Measurements from ENCODE around the gene FKBP1A. TPM values are rescaled to one million over a fixed set of nuclear protein-coding genes. Genes with fewer than 3 reads are reported as not detected.
A peak's percentile ranks its signal among the peaks of the same experiment; 100 is the strongest.

The FKBP1A gene
- polyA plus RNA-seq, 6 donors from 2014 or later, result 56.4 to 80.3 (median 66.4) TPM

DNA sequence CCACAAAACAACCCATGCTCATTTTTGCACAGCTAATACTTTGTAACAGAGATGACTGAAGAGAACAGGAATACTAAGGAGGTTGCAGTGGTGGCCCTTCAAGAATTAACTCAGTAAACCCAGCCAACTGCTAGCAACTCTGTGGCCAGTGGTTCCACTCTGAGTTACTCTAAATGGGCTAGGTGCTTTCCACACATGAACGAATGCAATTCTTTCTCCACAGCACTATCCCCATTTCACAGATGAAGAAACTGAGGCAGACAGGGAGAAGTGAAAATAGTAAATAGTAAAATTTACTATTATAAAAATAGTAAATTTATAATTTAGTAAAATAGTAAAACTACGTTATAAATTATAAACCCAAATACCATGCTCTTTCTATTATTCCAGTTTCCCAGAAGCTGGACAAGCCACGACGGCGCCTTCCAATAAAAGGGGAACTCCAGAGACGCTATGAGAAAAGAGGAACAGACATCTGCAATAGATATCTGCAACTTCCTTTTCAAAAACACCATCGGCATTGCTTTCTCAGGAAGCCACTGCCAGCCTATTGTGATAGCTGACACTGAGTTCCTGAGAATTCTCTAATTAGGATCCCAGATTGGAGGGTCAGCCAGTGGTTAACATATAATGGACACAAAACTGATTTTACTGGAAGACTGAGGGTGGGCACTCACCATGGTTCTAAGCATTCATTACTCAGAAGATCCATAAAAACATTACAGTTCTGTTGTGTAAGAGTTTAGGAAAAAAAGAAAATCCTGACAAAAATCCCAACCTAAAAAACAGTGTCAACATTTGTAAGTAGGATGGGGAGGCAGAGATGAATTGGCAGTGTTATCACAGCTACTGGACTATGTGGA is 16.2 kb downstream of the FKBP1A start:
- H3K27ac Mint-ChIP-seq, result peak overlapping the region; percentile 33 to 95 (median 80)
- H3K4me1 Mint-ChIP-seq, result peaks cover 64 to 78% (median 67%) of the 10 kb centered on the region in 3 donors
- ATAC-seq (ENCODE audit: low read depth in 2 of 2) (peak; percentile 96 to 97), DNase-seq (peak; percentile 47)
- H3K9me3 Mint-ChIP-seq, result no peaks in the 10 kb centered on the region
- peak overlapping the region; percentile 28 to 81 (median 71) for H3K4me3 Mint-ChIP-seq
- H3K27me3 Mint-ChIP-seq, result no peaks in the 10 kb centered on the region
- no peaks in the 10 kb centered on the region for H3K36me3 Mint-ChIP-seq

DNA sequence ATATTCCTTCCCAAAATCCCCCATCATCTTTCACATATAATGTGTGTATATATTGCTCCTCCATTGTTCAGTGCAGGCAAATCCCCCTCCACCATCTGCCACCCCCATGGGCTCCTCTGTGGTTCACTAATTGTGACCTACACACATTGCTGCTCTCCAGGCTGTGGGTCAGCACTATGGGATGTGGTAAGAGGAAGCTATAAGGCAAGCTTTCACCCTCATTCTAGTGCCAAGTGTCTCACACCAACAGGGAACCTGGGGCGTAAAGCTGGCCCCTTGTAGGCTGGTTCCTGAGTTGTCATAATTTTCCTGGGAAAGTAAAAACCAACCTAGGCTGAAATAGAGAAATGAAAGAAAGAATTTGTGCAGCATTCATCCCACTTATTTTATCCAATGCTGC is 16.8 kb downstream of the FKBP1A start:
- peak overlapping the region; percentile 33 to 95 (median 76) for H3K27ac Mint-ChIP-seq
- peak in 1 of 2 donors; percentile 23 for ATAC-seq (ENCODE audit: low read depth in 2 of 2)
- H3K36me3 Mint-ChIP-seq, result no peaks in the 10 kb centered on the region
- H3K4me1 Mint-ChIP-seq, result peaks cover 57 to 72% (median 60%) of the 10 kb centered on the region in 3 donors
- DNase-seq, result no peak
- H3K4me3 Mint-ChIP-seq, result peak overlapping the region in 5 of 8 donors; percentile 42 to 72 (median 61)
- no peaks in the 10 kb centered on the region for H3K9me3 Mint-ChIP-seq
- H3K27me3 Mint-ChIP-seq, result no peaks in the 10 kb centered on the region

DNA sequence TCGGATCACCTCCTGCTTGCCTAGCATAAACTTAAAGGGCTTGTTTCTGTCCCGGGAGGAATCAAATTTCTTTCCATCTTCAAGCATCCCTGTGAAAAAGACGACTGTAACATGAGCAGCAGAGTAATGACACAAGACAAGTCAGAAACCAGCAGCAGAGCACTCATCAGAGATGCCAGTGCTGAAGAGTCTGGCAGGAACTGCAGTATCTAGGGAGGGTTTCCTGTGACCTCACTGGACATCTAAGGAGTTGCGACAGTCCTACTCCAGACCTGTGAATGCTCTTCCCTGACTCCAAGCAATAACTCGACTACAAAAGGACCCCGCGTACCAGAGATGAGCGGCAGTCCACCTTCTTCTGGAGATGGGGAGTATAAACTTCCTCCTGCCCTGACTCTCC is 17.3 kb downstream of the FKBP1A start:
- Mint-ChIP-seq H3K27me3 (no peaks in the 10 kb centered on the region), H3K9me3 (no peaks in the 10 kb centered on the region), H3K4me1 (peaks cover 53 to 67% (median 56%) of the 10 kb centered on the region in 3 donors), H3K4me3 (peak overlapping the region in 3 of 8 donors; percentile 19 to 72 (median 57)), H3K27ac (peak overlapping the region; percentile 47 to 95 (median 76)), H3K36me3 (no peaks in the 10 kb centered on the region)
- ATAC-seq (ENCODE audit: low read depth in 2 of 2) (no peak), DNase-seq (no peak)

DNA sequence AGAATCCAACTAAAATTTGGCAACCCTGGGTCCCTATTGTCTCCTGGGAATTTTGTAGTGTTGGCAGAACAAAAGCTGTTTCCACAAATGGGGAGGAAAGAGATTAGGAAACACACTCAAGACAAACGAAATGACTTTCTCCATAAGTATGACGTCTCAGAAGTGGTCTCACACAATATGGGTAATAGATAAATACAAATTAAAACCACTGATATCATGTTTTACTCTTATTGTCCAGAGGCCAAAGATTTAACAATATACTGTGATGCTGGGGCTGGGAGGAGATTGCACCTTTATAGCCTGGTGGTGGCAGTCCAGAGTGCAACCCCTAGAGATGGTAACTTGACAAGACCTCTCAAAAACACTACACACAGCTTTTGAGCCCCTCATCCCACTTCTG is 18.6 kb downstream of the FKBP1A start:
- ATAC-seq (ENCODE audit: low read depth in 2 of 2), result no peak
- H3K4me3 Mint-ChIP-seq, result no peak overlapping the region

DNA sequence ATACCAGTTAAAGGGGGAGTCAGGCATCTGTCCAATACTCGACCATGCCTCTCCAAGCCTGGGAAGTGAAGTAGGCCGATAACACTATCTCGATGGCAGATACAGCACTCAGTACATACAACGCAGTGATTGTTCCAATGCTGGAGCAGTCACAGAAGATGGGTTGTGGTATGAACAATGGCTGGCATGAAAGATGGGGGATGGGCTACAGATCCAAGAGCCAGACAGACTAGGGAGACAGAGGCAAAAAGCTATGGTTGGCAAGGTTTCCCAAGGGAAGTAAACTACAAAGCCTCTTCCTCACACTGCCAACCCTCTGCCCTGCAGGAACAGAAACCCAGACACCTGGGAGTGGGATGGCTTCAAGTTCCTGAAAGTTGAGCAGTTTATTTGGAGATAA is 19.2 kb downstream of the FKBP1A start:
- Mint-ChIP-seq H3K27ac (peak overlapping the region in 4 of 6 donors; percentile 12 to 82 (median 49)), H3K36me3 (no peaks in the 10 kb centered on the region), H3K27me3 (no peaks in the 10 kb centered on the region), H3K4me3 (peak overlapping the region in 1 of 8 donors; percentile 33), H3K9me3 (no peaks in the 10 kb centered on the region), H3K4me1 (peaks cover 39 to 48% (median 47%) of the 10 kb centered on the region in 3 donors)
- no peak for ATAC-seq (ENCODE audit: low read depth in 2 of 2)
- DNase-seq, result no peak

More for the DNA sequence above, 18.6 kb downstream of the FKBP1A start:
- no peak for DNase-seq
- no peaks in the 10 kb centered on the region for H3K36me3 Mint-ChIP-seq
- H3K27ac Mint-ChIP-seq, result peak overlapping the region in 3 of 6 donors; percentile 27 to 82 (median 57)
- H3K27me3 Mint-ChIP-seq, result no peaks in the 10 kb centered on the region
- peaks cover 44 to 55% (median 49%) of the 10 kb centered on the region in 3 donors for H3K4me1 Mint-ChIP-seq
- H3K9me3 Mint-ChIP-seq, result no peaks in the 10 kb centered on the region

DNA sequence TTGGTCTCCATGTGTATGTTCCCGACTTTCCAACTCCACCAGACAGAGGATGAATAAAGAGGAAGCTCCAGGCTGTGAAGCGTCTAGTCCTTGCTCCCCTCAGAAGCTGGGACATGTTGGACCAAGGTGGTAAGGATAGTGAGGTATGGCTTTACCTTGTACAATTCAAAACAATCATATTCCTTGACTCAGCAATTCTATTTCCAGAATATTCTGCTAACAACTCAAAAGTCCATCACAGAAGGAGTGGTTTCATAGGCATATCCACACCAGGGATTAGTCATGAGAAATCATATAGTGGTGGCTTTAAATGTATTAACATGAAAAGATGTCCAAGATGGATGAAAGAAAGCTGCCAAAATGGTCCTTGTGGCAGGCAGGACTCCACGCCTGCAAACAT is 19.8 kb downstream of the FKBP1A start:
- H3K27ac Mint-ChIP-seq, result peak overlapping the region in 2 of 6 donors; percentile 20 to 47

DNA sequence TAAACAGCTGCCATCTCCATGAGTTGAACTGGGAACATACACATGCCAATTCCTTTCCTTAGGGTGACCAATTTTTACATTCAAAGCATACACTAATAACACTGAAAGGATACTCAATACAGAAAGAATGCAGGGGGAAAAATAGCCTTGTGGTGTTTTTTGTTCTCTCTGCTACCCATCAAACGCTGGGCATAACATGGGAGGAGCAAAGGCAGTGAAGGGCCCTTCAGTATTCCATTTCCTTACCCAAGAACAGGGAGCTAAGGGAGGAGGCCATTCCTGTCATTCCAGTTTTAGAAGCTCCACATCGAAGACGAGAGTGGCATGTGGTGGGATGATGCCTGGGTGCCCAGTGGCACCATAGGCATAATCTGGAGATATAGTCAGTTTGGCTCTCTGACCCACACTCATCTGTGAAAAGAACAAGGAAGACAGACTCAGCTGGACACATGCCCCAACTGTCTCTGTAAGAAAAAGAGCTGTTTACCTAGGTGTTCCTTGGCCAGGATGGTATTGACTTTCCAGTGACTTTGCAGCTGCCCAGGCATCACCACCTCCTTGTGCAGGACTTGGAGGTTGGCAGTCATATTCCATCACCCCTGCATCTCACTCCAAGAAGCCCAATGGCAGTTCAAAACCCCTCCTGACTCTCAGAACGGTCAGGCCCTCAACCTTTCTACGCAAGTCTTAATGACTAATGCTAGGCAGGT is 20.9 kb downstream of the FKBP1A start:
- Mint-ChIP-seq H3K4me3 (no peak overlapping the region), H3K9me3 (no peaks in the 10 kb centered on the region), H3K36me3 (peaks cover 6 to 11% of the 10 kb centered on the region in 2 donors), H3K27ac (peak overlapping the region in 1 of 6 donors; percentile 62), H3K27me3 (no peaks in the 10 kb centered on the region), H3K4me1 (peaks cover 23 to 33% (median 32%) of the 10 kb centered on the region in 3 donors)
- ATAC-seq (ENCODE audit: low read depth in 2 of 2), result no peak
- no peak for DNase-seq

More for the DNA sequence above, 19.8 kb downstream of the FKBP1A start:
- DNase-seq (no peak), ATAC-seq (ENCODE audit: low read depth in 2 of 2) (no peak)
- Mint-ChIP-seq H3K27me3 (no peaks in the 10 kb centered on the region), H3K9me3 (no peaks in the 10 kb centered on the region), H3K36me3 (peaks cover 0 to 1% of the 10 kb centered on the region in 2 donors), H3K4me3 (no peak overlapping the region), H3K4me1 (peaks cover 33 to 43% (median 43%) of the 10 kb centered on the region in 3 donors)

DNA sequence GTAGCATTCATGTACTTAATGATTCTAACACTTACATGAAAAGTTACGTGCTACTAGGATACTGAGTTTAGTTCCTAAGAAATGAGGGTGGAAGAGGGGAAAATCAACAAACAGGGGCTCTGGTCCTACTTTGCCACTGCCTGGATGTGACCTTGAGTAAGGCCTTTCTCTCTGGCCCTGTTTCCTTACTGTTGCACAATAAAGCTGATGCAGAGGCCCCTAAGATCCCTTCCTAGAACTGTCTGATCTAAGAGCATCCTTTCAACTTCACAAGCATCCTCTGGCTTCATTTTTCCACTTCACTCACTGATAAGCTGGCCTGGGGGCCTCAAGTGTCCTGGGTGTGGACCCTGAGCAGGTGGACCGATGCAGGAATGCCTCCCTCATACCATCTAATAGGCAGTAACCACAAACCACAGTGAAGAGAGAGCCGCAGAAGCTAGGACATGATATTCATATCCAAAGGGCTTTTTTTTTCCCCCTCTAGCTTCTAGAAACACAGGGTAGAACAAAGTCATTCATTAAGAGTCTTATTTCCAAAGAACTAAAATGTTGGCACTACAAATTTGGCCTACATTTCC is 21.6 kb downstream of the FKBP1A start:
- peaks cover 16 to 26% (median 26%) of the 10 kb centered on the region in 3 donors for H3K4me1 Mint-ChIP-seq
- DNase-seq, result no peak
- peak overlapping the region in 4 of 6 donors; percentile 34 to 61 (median 38) for H3K27ac Mint-ChIP-seq
- no peaks in the 10 kb centered on the region for H3K27me3 Mint-ChIP-seq
- no peaks in the 10 kb centered on the region for H3K9me3 Mint-ChIP-seq
- no peak for ATAC-seq (ENCODE audit: low read depth in 2 of 2)
- H3K4me3 Mint-ChIP-seq, result no peak overlapping the region
- peaks cover 6 to 11% of the 10 kb centered on the region in 2 donors for H3K36me3 Mint-ChIP-seq

DNA sequence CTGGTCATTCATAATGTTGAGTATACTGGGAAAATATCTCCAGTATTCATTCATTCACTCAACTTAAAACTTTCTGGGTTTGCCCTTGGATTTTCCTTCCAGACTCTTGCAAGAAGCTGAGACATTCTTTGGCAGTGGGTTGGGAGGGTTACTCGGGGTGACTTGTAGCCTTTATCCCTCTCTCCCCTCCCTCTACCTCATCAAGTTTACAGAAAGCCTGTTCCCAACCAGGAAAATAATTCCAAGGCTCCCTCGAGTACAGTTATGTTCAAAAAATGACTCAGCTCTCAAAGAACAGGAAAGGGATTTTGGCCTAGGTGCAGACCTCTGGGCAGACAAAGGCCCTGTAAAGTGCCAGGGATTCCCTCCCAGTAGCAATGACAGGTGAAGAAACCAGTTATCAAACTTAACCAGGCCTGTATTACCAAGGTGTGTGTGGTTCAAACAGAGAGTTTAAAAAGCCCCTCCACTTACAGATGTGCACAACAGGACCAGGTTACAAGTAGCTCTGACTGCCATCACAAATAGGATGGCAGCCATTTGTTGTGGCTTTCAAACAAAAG is 22.2 kb downstream of the FKBP1A start:
- Mint-ChIP-seq H3K36me3 (peaks cover 6 to 11% of the 10 kb centered on the region in 2 donors), H3K9me3 (no peaks in the 10 kb centered on the region), H3K27me3 (no peaks in the 10 kb centered on the region), H3K4me1 (peaks cover 9 to 22% (median 20%) of the 10 kb centered on the region in 3 donors), H3K27ac (peak overlapping the region in 2 of 6 donors; percentile 34 to 49), H3K4me3 (no peak overlapping the region)
- DNase-seq (no peak), ATAC-seq (ENCODE audit: low read depth in 2 of 2) (no peak)

DNA sequence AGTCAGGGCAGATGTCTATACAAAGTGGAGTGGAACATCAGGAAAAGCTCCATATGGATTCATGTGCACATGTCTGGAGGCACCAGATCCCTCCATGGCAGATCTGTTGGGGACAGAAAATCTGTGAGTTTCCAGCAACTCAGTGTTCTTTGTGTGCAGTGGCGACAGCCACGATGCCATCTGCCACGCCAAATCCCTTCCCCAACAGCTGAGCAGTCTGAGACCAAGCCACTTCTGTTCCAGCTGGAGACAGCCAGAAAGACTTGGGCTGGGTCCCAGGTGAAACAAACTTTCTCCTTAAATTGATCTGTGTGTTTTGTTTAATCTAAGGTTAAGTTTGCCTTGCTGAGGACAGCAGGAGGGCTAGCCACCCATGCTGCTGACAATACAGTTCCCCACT is 22.9 kb downstream of the FKBP1A start:
- DNase-seq, result no peak
- no peak for ATAC-seq (ENCODE audit: low read depth in 2 of 2)
- Mint-ChIP-seq H3K4me1 (peaks cover 8 to 23% (median 20%) of the 10 kb centered on the region in 3 donors), H3K4me3 (no peak overlapping the region), H3K36me3 (peaks cover 6 to 16% of the 10 kb centered on the region in 2 donors), H3K9me3 (no peaks in the 10 kb centered on the region), H3K27ac (peak overlapping the region in 2 of 6 donors; percentile 48 to 57), H3K27me3 (no peaks in the 10 kb centered on the region)

DNA sequence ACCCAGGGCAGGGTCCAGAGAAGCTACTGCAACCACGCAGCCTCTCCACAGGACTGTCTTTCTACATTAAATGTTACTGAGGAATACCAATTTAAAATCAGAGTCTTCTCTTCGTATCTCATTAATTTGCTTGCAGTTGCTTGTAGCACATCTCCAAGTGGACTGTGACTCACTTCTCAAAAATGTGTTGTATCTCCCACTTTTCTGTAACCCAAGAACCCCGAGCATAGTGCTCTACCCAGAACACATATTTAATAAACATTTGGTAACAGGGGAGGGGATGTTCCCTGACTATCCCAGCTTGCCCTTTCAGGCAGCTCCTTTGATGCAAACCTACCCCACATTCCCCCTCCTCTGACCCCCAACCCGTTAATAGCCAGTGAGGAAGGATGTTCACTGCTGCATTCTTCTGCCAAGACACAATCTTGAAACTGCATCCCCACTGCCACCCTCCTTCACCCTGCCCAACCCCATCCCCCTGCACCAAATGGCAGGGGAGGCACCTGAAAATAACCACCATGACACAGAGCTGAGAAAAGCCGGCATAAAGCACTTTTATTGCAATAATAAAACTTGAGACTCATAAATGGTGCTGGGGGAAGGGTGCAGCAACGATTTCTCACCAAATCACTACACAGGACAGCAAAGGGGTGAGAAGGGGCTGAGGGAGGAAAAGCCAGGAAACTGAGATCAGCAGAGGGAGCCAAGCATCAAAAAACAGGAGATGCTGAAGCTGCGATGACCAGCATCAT is 24.2 kb downstream of the FKBP1A start:
- ATAC-seq (ENCODE audit: low read depth in 2 of 2), result no peak
- Mint-ChIP-seq H3K36me3 (peaks cover 6 to 18% of the 10 kb centered on the region in 2 donors), H3K9me3 (no peaks in the 10 kb centered on the region), H3K4me1 (peaks cover 12 to 31% (median 24%) of the 10 kb centered on the region in 3 donors), H3K27ac (peak overlapping the region; percentile 3 to 85 (median 64)), H3K27me3 (no peaks in the 10 kb centered on the region), H3K4me3 (no peak overlapping the region)
- no peak for DNase-seq

DNA sequence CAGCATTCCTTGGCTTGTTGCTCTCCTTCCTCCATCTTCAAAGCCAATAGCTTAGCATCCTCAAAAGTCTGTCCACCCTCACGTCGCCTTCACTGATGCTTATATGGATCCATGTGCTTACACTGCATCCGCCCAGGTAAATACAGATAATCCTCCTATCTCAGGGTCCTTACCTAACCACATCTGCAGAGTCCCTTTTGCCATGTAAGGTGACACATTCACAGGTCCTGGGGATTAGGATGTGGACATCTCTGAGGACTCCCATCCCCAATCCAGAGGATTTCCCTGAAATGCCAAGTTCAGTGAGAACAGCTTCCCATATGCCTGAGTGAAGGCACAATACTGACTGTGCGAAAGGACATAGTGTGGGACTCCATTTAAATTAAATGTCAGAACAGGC is 25.4 kb downstream of the FKBP1A start:
- Mint-ChIP-seq H3K36me3 (peaks cover 6 to 26% of the 10 kb centered on the region in 2 donors), H3K27ac (peak overlapping the region in 3 of 6 donors; percentile 48 to 78 (median 74)), H3K9me3 (no peaks in the 10 kb centered on the region), H3K27me3 (no peaks in the 10 kb centered on the region), H3K4me3 (peak overlapping the region in 1 of 8 donors; percentile 11), H3K4me1 (peaks cover 16 to 37% (median 31%) of the 10 kb centered on the region in 3 donors)
- ATAC-seq (ENCODE audit: low read depth in 2 of 2) (no peak), DNase-seq (no peak)
